ENCODE data around the gene PON1. TPM values are rescaled to one million over a fixed set of nuclear protein-coding genes. Genes with fewer than 3 reads are reported as not detected.

PON1 gene
- total RNA-seq, 2 donors from 2014 or later = 0.78 TPM; not detected in 1

GRCh38 chr7:95312561-95312960 lies 11.8 kb downstream of the PON1 start:
- intact Hi-C loops (cut with DNase I) = no loop called here
- no peak for DNase-seq
- Histone ChIP-seq H3K4me3 (no peak overlapping the region), H3K36me3 (replicated peaks in 1 of 2; ENCODE audit: insufficient read depth in 1 of 2, low read depth in 2 of 2) (no peaks in the 10 kb centered on the region), H3K9me3 (no peaks in the 10 kb centered on the region), H3K4me1 (no peaks in the 10 kb centered on the region), H3K27me3 (no peaks in the 10 kb centered on the region), H3K27ac (no peak overlapping the region)
- 77 to 87% methylated on average over 4 of the region's 4 CpGs for WGBS, 2 donors
- no peak for TF ChIP-seq POLR2A (IDR thresholded peaks at IDR 0.05)
- TF ChIP-seq, protein P1, sequence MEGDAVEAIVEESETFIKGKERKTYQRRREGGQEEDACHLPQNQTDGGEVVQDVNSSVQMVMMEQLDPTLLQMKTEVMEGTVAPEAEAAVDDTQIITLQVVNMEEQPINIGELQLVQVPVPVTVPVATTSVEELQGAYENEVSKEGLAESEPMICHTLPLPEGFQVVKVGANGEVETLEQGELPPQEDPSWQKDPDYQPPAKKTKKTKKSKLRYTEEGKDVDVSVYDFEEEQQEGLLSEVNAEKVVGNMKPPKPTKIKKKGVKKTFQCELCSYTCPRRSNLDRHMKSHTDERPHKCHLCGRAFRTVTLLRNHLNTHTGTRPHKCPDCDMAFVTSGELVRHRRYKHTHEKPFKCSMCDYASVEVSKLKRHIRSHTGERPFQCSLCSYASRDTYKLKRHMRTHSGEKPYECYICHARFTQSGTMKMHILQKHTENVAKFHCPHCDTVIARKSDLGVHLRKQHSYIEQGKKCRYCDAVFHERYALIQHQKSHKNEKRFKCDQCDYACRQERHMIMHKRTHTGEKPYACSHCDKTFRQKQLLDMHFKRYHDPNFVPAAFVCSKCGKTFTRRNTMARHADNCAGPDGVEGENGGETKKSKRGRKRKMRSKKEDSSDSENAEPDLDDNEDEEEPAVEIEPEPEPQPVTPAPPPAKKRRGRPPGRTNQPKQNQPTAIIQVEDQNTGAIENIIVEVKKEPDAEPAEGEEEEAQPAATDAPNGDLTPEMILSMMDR (IDR thresholded peaks at IDR 0.05) = no peak
- ATAC-seq = no peak

GRCh38 chr7:95311389-95311788 lies 12.9 kb downstream of the PON1 start:
- ATAC-seq = no peak
- TF ChIP-seq, protein P1 (IDR thresholded peaks at IDR 0.05) = no peak
- no peak for TF ChIP-seq POLR2A (IDR thresholded peaks at IDR 0.05)

GRCh38 chr7:95309951-95310350 lies 14.4 kb downstream of the PON1 start:
- intact Hi-C loops (cut with DNase I) = no loop called here
- Histone ChIP-seq H3K4me1 (no peaks in the 10 kb centered on the region), H3K4me3 (no peak overlapping the region), H3K9me3 (no peaks in the 10 kb centered on the region), H3K27me3 (no peaks in the 10 kb centered on the region), H3K27ac (no peak overlapping the region), H3K36me3 (replicated peaks in 1 of 2; ENCODE audit: insufficient read depth in 1 of 2, low read depth in 2 of 2) (no peaks in the 10 kb centered on the region)
- ATAC-seq = no peak
- TF ChIP-seq POLR2A (IDR thresholded peaks at IDR 0.05) = no peak
- TF ChIP-seq, protein P1 (IDR thresholded peaks at IDR 0.05) = no peak
- 92 to 98% methylated on average over 2 of the region's 2 CpGs for WGBS, 2 donors
- DNase-seq = no peak

More at GRCh38 chr7:95311389-95311788, 12.9 kb downstream of the PON1 start:
- H3K36me3 ChIP-seq (replicated peaks in 1 of 2; ENCODE audit: insufficient read depth in 1 of 2, low read depth in 2 of 2) = no peaks in the 10 kb centered on the region
- no peaks in the 10 kb centered on the region for H3K4me1 ChIP-seq
- no peak overlapping the region for H3K4me3 ChIP-seq
- no peak for DNase-seq
- H3K9me3 ChIP-seq = no peaks in the 10 kb centered on the region
- intact Hi-C loops (cut with DNase I) = no loop called here
- no peak overlapping the region for H3K27ac ChIP-seq
- 81 to 96% methylated on average over 2 of the region's 2 CpGs for WGBS, 2 donors
- H3K27me3 ChIP-seq = no peaks in the 10 kb centered on the region

- WGBS, 2 donors = 78 to 84% methylated on average over 7 of the region's 7 CpGs
- Histone ChIP-seq H3K36me3 (replicated peaks in 1 of 2; ENCODE audit: insufficient read depth in 1 of 2, low read depth in 2 of 2) (no peaks in the 10 kb centered on the region), H3K4me1 (no peaks in the 10 kb centered on the region), H3K27ac (no peak overlapping the region), H3K27me3 (no peaks in the 10 kb centered on the region), H3K4me3 (no peak overlapping the region), H3K9me3 (no peaks in the 10 kb centered on the region)
- no peak for TF ChIP-seq POLR2A (IDR thresholded peaks at IDR 0.05)
- intact Hi-C loops (cut with DNase I) = no loop called here
- no peak for ATAC-seq
- no peak for DNase-seq
Measured at GRCh38 chr7:95304990-95305389, 19.3 kb downstream of the PON1 start.

DNA sequence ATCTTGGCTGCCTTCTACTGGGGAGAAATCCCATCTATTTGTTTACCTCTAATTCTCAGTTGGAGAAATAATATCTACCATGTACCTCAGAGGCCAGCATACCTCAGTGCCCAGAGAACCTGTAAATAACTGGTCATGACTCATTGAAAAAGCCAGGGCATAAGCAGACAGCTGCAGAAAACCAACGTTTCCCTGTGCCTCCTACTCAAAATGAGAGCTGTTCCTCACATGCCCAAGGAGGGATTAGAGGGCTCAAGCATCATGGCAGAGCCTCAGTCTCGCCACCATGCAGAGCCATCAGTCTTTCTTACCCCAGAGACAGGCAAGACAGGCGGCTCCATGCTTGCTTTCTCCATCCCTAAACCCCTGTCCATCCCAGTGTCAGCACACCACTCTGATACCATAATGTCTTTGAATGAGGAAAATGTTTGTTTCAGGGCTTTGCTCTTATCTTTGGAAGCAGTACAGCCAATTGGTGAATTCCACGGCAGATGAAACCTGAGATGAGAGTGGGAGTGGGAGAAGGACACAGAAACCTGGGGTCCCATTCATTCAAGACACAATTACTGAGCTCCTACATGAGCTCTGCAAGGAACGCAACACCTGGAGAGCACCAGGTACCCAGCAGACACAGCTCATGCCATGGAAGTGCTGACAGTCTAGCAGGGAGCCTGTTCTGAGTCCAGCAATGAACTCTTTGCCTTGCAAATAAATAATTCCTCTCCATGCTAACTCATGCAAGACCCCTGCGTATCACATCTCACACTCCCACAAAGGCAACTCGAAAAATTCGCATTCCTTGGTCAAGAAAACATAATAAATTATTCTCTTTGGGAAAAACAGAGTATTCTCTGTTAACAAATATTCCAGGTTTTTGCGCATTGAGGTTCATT lies 21.1 kb downstream of the PON1 start:
- no peak for DNase-seq
- no peaks in the 10 kb centered on the region for H3K27me3 ChIP-seq
- H3K9me3 ChIP-seq = no peaks in the 10 kb centered on the region
- intact Hi-C loops (cut with DNase I) = no loop called here
- H3K36me3 ChIP-seq (replicated peaks in 1 of 2; ENCODE audit: insufficient read depth in 1 of 2, low read depth in 2 of 2) = no peaks in the 10 kb centered on the region
- H3K27ac ChIP-seq = no peak overlapping the region
- H3K4me3 ChIP-seq = no peak overlapping the region
- TF ChIP-seq, protein P1 (IDR thresholded peaks at IDR 0.05) = no peak
- no peak for TF ChIP-seq POLR2A (IDR thresholded peaks at IDR 0.05)
- no peak for ATAC-seq
- no peaks in the 10 kb centered on the region for H3K4me1 ChIP-seq
- 72% methylated on average over 9 of the region's 9 CpGs for WGBS, 2 donors
